ENCODE measurements around the gene TBPL1. TPM values are rescaled to one million over a fixed set of nuclear protein-coding genes. Genes with fewer than 3 reads are reported as not detected.

Gene TBPL1
- total RNA-seq, result 50.2 and 53.2 TPM in 2 replicates
- long read RNA-seq, full-length matches to known transcripts, result 117 of 121 reads
- long read RNA-seq, partial matches to known transcripts, result 0 of 121 reads
- long read RNA-seq, other reads (novel, unspliced or antisense), result 4 of 121 reads

GRCh38 chr6:133952815-133953633 is at the start of gene TBPL1:
Gene TBPL1 (plus strand): TSS chr6:133953224. CDS start chr6:133980126, 26,902 bp downstream.
- H3K27ac Mint-ChIP-seq (ENCODE audit: unreplicated experiment), result peak within 1 kb of the TSS; percentile 94
- H3K27me3 Mint-ChIP-seq (ENCODE audit: low read depth), result peaks cover 17% of the 10 kb centered on the region
- TF ChIP-seq CTCF (conservative IDR thresholded peaks at IDR 0.05), result no peak
- no peaks in the 10 kb centered on the region for H3K36me3 Mint-ChIP-seq (ENCODE audit: low read depth)
- H3K4me3 Mint-ChIP-seq, result peak within 1 kb of the TSS; percentile 97
- H3K4me1 Mint-ChIP-seq, result peaks cover 50% of the 10 kb centered on the region
- DNase-seq (ENCODE audit: low read depth, low spot score), result peak; percentile 84
- H3K9me3 Mint-ChIP-seq, result peaks cover 2% of the 10 kb centered on the region

- no peak overlapping the region for H3K27ac Mint-ChIP-seq (ENCODE audit: unreplicated experiment)
- no peak for DNase-seq (ENCODE audit: low read depth, low spot score)
- no peaks in the 10 kb centered on the region for H3K4me1 Mint-ChIP-seq
- H3K27me3 Mint-ChIP-seq (ENCODE audit: low read depth), result peaks cover 58% of the 10 kb centered on the region
- H3K9me3 Mint-ChIP-seq, result no peaks in the 10 kb centered on the region
- H3K4me3 Mint-ChIP-seq, result no peak overlapping the region
- H3K36me3 Mint-ChIP-seq (ENCODE audit: low read depth), result no peaks in the 10 kb centered on the region
- no peak for TF ChIP-seq CTCF (conservative IDR thresholded peaks at IDR 0.05)
These were observed 49.2 kb upstream of the TBPL1 start for GRCh38 chr6:133903855-133904254.

GRCh38 chr6:133906050-133906449 is 47.0 kb upstream of the TBPL1 start:
- no peaks in the 10 kb centered on the region for H3K36me3 Mint-ChIP-seq (ENCODE audit: low read depth)
- H3K4me1 Mint-ChIP-seq, result no peaks in the 10 kb centered on the region
- H3K4me3 Mint-ChIP-seq, result no peak overlapping the region
- peaks cover 42% of the 10 kb centered on the region for H3K27me3 Mint-ChIP-seq (ENCODE audit: low read depth)
- H3K27ac Mint-ChIP-seq (ENCODE audit: unreplicated experiment), result no peak overlapping the region
- no peaks in the 10 kb centered on the region for H3K9me3 Mint-ChIP-seq
- no peak for TF ChIP-seq CTCF (conservative IDR thresholded peaks at IDR 0.05)
- DNase-seq (ENCODE audit: low read depth, low spot score), result no peak

- Mint-ChIP-seq H3K4me1 (peaks cover 7% of the 10 kb centered on the region), H3K36me3 (ENCODE audit: low read depth) (no peaks in the 10 kb centered on the region), H3K9me3 (peaks cover 5% of the 10 kb centered on the region), H3K27me3 (ENCODE audit: low read depth) (no peaks in the 10 kb centered on the region), H3K4me3 (no peak overlapping the region), H3K27ac (ENCODE audit: unreplicated experiment) (no peak overlapping the region)
- peak; percentile 96 for TF ChIP-seq CTCF (conservative IDR thresholded peaks at IDR 0.05)
- DNase-seq (ENCODE audit: low read depth, low spot score), result peak; percentile 98
These were observed 36.3 kb upstream of the TBPL1 start for GRCh38 chr6:133916650-133917151.

GRCh38 chr6:133917781-133918180 is 35.2 kb upstream of the TBPL1 start:
- DNase-seq (ENCODE audit: low read depth, low spot score), result no peak
- Mint-ChIP-seq H3K27me3 (ENCODE audit: low read depth) (no peaks in the 10 kb centered on the region), H3K9me3 (peaks cover 5% of the 10 kb centered on the region), H3K4me1 (peaks cover 7% of the 10 kb centered on the region), H3K27ac (ENCODE audit: unreplicated experiment) (no peak overlapping the region), H3K36me3 (ENCODE audit: low read depth) (no peaks in the 10 kb centered on the region), H3K4me3 (no peak overlapping the region)
- no peak for TF ChIP-seq CTCF (conservative IDR thresholded peaks at IDR 0.05)

Measured in neural crest cell (in vitro differentiated cells).